HEK293 (cell line): ENCODE results near the gene PCSK6.
A peak's percentile ranks its signal among the peaks of the same experiment; 100 is the strongest.

Experiments used
- CTCF ChIA-PET: fragments of 350-600 bp; formaldehyde crosslinking; extraction: SDS; loops from one replicate; lab custom pipeline; 2021; ENCODE audit warnings: antibody characterized with exemption; lab: Yijun Ruan, JAX
- POLR2A ChIA-PET: fragments of 300-600 bp; formaldehyde crosslinking; extraction: SDS; loops from one replicate; lab custom pipeline; 2020; ENCODE audit warnings: antibody characterized with exemption, inconsistent platforms; lab: Yijun Ruan, JAX
- H3K27ac ChIP-seq: fragments of 200-500 bp; sonication (Bioruptor generic); 2 replicates; pipeline ENCODE4 v1.5.1; 2014; ENCODE audit warnings: low read depth, low read length, control low read depth, inconsistent platforms; ENCODE audit errors: extremely low read depth
- H3K36me3 ChIP-seq, 2 experiments: fragments of 200-500 bp in 1 of 2; sonication (Bioruptor generic) in 1 of 2; 1 replicate in 1 of 2; 2 replicates in 1 of 2; pipeline ENCODE4 v1.5.1; 2014 to 2017; ENCODE audit warnings: inconsistent platforms in 2 of 2, low read length in 2 of 2; ENCODE audit not compliant: control insufficient read depth in 2 of 2, insufficient read depth in 1 of 2
- H3K4me1 ChIP-seq: fragments of 200-500 bp; sonication (Bioruptor generic); 2 replicates; pipeline ENCODE4 v1.5.1; 2014; ENCODE audit warnings: mild to moderate bottlenecking, low read length, inconsistent platforms; ENCODE audit not compliant: control insufficient read depth, insufficient read depth
- H3K4me3 ChIP-seq: 2 replicates; pipeline ENCODE4 v1.5.1; 2011; ENCODE audit warnings: low read depth, mild to moderate bottlenecking, control low read depth, low read length, moderate library complexity
- H3K9me3 ChIP-seq: fragments of 200-500 bp; sonication (Bioruptor generic); 2 replicates; pipeline ENCODE4 v1.5.1; 2014; ENCODE audit warnings: low read depth, low read length, inconsistent platforms; ENCODE audit not compliant: control insufficient read depth, insufficient read depth
- GLIS1 ChIP-seq: fragments of 450-650 bp; formaldehyde crosslinking; IDR thresholded peaks from 2 replicates; pipeline ENCODE4 v1.5.1; 2016; ENCODE audit warnings: missing biosample characterization, missing genetic modification characterization
- GLIS2 ChIP-seq: fragments of 450-650 bp; formaldehyde crosslinking; IDR thresholded peaks from 2 replicates; pipeline ENCODE4 v1.5.1; 2016; ENCODE audit warnings: missing biosample characterization, missing genetic modification characterization
- HOXA7 ChIP-seq: sonication (generic); formaldehyde crosslinking; IDR thresholded peaks from 2 replicates; pipeline ENCODE4 v1.8.1; 2022; ENCODE audit warnings: missing genetic modification reagents, borderline replicate concordance
- KLF7 ChIP-seq: fragments of 450-650 bp; formaldehyde crosslinking; IDR thresholded peaks from 2 replicates; pipeline ENCODE4 v1.5.1; 2016; ENCODE audit warnings: missing biosample characterization, missing genetic modification characterization, borderline replicate concordance
- RBAK ChIP-seq: fragments of 450-650 bp; formaldehyde crosslinking; IDR thresholded peaks from 2 replicates; pipeline ENCODE4 v1.5.1; 2016; ENCODE audit warnings: missing biosample characterization, missing genetic modification characterization
- SCRT1 ChIP-seq: fragments of 450-650 bp; formaldehyde crosslinking; IDR thresholded peaks from 2 replicates; pipeline ENCODE4 v1.5.1; 2016; ENCODE audit warnings: missing biosample characterization, missing genetic modification characterization, borderline replicate concordance
- SCRT2 ChIP-seq: fragments of 450-650 bp; formaldehyde crosslinking; IDR thresholded peaks from 2 replicates; pipeline ENCODE4 v1.5.1; 2016; ENCODE audit warnings: missing biosample characterization, missing genetic modification characterization
- ZBTB17 ChIP-seq: fragments of 450-650 bp; formaldehyde crosslinking; IDR thresholded peaks from 2 replicates; pipeline ENCODE4 v1.5.1; 2016; ENCODE audit warnings: missing biosample characterization, missing genetic modification characterization
- ZBTB48 ChIP-seq: fragments of 450-650 bp; formaldehyde crosslinking; IDR thresholded peaks from 2 replicates; pipeline ENCODE4 v1.5.1; 2016; ENCODE audit warnings: missing biosample characterization, missing genetic modification characterization
- ZBTB8A ChIP-seq: fragments of 450-650 bp; formaldehyde crosslinking; IDR thresholded peaks from 2 replicates; pipeline ENCODE4 v1.5.1; 2016; ENCODE audit warnings: missing biosample characterization, missing genetic modification characterization
- ZIC2 ChIP-seq: fragments of 450-650 bp; formaldehyde crosslinking; IDR thresholded peaks from 2 replicates; pipeline ENCODE4 v1.5.1; 2016; ENCODE audit warnings: missing biosample characterization, missing genetic modification characterization
- ZNF2 ChIP-seq: fragments of 450-650 bp; formaldehyde crosslinking; IDR thresholded peaks from 2 replicates; pipeline ENCODE4 v1.5.1; 2016; ENCODE audit warnings: missing biosample characterization, missing genetic modification characterization
- ZNF423 ChIP-seq: fragments of 450-650 bp; formaldehyde crosslinking; IDR thresholded peaks from 2 replicates; pipeline ENCODE4 v1.5.1; 2016; ENCODE audit warnings: missing biosample characterization, missing genetic modification characterization
- ZNF561 ChIP-seq: fragments of 450-650 bp; IDR thresholded peaks from 2 replicates; pipeline ENCODE4 v1.5.1; 2018; ENCODE audit warnings: missing biosample characterization, missing genetic modification characterization, borderline replicate concordance
- ZNF777 ChIP-seq: fragments of 450-650 bp; formaldehyde crosslinking; IDR thresholded peaks from 2 replicates; pipeline ENCODE4 v1.5.1; 2017; ENCODE audit warnings: missing biosample characterization, missing genetic modification characterization, borderline replicate concordance
- ZSCAN30 ChIP-seq: fragments of 450-650 bp; IDR thresholded peaks from 2 replicates; pipeline ENCODE4 v1.5.1; 2018; ENCODE audit warnings: missing biosample characterization, mild to moderate bottlenecking, missing genetic modification characterization, moderate library complexity
- TF ChIP-seq, protein P1 (sequence below): fragments of 450-650 bp; formaldehyde crosslinking; IDR thresholded peaks from 2 replicates; pipeline ENCODE4 v1.5.1; 2016; ENCODE audit warnings: missing biosample characterization, missing genetic modification characterization
- TF ChIP-seq, protein P2 (sequence below): fragments of 450-650 bp; formaldehyde crosslinking; IDR thresholded peaks from 2 replicates; pipeline ENCODE4 v1.5.1; 2016; ENCODE audit warnings: missing biosample characterization, missing genetic modification characterization
- TF ChIP-seq, protein P3 (sequence below): fragments of 450-650 bp; formaldehyde crosslinking; IDR thresholded peaks from 2 replicates; pipeline ENCODE4 v1.5.1; 2016; ENCODE audit warnings: missing biosample characterization, missing genetic modification characterization
- TF ChIP-seq, protein P4 (sequence below): fragments of 450-650 bp; formaldehyde crosslinking; IDR thresholded peaks from 2 replicates; pipeline ENCODE4 v1.5.1; 2016; ENCODE audit warnings: missing biosample characterization, missing genetic modification characterization
- TF ChIP-seq, protein P5 (sequence below): fragments of 450-650 bp; formaldehyde crosslinking; IDR thresholded peaks from 2 replicates; pipeline ENCODE4 v1.5.1; 2016; ENCODE audit warnings: missing biosample characterization, missing genetic modification characterization
- TF ChIP-seq, protein P6 (sequence below): fragments of 450-650 bp; formaldehyde crosslinking; IDR thresholded peaks from 2 replicates; pipeline ENCODE4 v1.5.1; 2016; ENCODE audit warnings: missing biosample characterization, missing genetic modification characterization

The PCSK6 gene

DNA sequence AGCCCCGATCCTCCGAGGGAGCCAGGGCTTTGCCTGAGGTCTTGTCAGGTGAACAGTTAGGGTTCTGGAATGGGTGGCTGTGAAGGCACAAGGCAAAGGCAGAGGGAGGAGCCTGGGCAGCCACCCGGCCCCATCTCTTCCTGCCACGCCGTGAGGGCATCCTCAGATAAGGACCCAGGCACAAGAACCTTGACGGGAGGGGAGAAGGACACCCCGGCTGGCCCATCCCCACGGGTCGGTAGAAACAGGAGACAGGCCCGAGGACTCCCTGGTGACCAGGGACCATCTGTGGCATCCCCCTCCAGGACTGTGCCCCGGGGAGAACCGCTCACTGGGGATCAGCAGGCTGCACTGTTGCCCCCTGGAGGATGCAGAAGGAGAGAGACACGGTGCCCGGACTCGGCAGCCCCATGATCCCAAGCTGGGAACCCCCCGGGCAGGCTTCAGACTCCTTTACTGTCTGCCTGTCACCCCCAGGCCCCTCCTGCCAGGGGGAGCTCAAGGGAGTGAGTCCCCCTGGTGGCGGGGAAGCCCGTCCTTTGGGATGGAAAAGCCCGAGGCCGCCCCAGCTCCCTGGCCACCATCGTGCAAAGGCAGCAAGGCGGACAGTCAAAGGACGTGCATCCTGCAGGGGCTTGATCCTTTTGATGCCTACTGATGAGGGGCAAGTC is 12.3 kb upstream of the PCSK6 start:
- Histone ChIP-seq H3K4me3 (no peak overlapping the region), H3K4me1 (no peaks in the 10 kb centered on the region), H3K36me3 (no peaks in the 10 kb centered on the region), H3K9me3 (no peaks in the 10 kb centered on the region), H3K27ac (no peak overlapping the region)
- ChIA-PET CTCF (interaction anchor here (0.6 to 6.1 kb wide), 36 partner anchors 9 to 1044 kb away, joined by 3 to 67 read pairs (median 4); no protein-coding TSS in a partner anchor), POLR2A (no interaction called here)
- TF ChIP-seq ZNF777 (tag by site-specific recombination) (no peak), GLIS2 (tag by site-specific recombination) (peak; percentile 93), ZIC2 (peak; percentile 97), HOXA7 (CRISPR knock-in tag) (0 out of 2 replicates have a peak, but pooled peaks have one; percentile 56), RBAK (0 out of 2 replicates have a peak, but pooled peaks have one; percentile 25), ZBTB48 (tag by site-specific recombination) (peak; percentile 98), ZBTB8A (tag by site-specific recombination) (peak; percentile 40), ZBTB17 (tag by site-specific recombination) (peak; percentile 57), ZSCAN30 (tag by site-specific recombination) (0 out of 2 replicates have a peak, but pooled peaks have one; percentile 46), ZNF561 (tag by site-specific recombination) (peak; percentile 36; the same call in 1 of the 2 replicates), KLF7 (no peak), SCRT1 (tag by site-specific recombination) (peak; percentile 50; the same call in 1 of the 2 replicates), ZNF2 (0 out of 2 replicates have a peak, but pooled peaks have one; percentile 24), SCRT2 (tag by site-specific recombination) (peak; percentile 58), GLIS1 (tag by site-specific recombination) (peak; percentile 94), ZNF423 (tag by site-specific recombination) (peak; percentile 91)
- TF ChIP-seq, protein P1, sequence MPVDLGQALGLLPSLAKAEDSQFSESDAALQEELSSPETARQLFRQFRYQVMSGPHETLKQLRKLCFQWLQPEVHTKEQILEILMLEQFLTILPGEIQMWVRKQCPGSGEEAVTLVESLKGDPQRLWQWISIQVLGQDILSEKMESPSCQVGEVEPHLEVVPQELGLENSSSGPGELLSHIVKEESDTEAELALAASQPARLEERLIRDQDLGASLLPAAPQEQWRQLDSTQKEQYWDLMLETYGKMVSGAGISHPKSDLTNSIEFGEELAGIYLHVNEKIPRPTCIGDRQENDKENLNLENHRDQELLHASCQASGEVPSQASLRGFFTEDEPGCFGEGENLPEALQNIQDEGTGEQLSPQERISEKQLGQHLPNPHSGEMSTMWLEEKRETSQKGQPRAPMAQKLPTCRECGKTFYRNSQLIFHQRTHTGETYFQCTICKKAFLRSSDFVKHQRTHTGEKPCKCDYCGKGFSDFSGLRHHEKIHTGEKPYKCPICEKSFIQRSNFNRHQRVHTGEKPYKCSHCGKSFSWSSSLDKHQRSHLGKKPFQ (tag by site-specific recombination) = no peak
- TF ChIP-seq, protein P2, sequence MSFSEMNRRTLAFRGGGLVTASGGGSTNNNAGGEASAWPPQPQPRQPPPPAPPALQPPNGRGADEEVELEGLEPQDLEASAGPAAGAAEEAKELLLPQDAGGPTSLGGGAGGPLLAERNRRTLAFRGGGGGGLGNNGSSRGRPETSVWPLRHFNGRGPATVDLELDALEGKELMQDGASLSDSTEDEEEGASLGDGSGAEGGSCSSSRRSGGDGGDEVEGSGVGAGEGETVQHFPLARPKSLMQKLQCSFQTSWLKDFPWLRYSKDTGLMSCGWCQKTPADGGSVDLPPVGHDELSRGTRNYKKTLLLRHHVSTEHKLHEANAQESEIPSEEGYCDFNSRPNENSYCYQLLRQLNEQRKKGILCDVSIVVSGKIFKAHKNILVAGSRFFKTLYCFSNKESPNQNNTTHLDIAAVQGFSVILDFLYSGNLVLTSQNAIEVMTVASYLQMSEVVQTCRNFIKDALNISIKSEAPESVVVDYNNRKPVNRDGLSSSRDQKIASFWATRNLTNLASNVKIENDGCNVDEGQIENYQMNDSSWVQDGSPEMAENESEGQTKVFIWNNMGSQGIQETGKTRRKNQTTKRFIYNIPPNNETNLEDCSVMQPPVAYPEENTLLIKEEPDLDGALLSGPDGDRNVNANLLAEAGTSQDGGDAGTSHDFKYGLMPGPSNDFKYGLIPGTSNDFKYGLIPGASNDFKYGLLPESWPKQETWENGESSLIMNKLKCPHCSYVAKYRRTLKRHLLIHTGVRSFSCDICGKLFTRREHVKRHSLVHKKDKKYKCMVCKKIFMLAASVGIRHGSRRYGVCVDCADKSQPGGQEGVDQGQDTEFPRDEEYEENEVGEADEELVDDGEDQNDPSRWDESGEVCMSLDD = peak; percentile 25; the same call in 1 of the 2 replicates
- TF ChIP-seq, protein P3, sequence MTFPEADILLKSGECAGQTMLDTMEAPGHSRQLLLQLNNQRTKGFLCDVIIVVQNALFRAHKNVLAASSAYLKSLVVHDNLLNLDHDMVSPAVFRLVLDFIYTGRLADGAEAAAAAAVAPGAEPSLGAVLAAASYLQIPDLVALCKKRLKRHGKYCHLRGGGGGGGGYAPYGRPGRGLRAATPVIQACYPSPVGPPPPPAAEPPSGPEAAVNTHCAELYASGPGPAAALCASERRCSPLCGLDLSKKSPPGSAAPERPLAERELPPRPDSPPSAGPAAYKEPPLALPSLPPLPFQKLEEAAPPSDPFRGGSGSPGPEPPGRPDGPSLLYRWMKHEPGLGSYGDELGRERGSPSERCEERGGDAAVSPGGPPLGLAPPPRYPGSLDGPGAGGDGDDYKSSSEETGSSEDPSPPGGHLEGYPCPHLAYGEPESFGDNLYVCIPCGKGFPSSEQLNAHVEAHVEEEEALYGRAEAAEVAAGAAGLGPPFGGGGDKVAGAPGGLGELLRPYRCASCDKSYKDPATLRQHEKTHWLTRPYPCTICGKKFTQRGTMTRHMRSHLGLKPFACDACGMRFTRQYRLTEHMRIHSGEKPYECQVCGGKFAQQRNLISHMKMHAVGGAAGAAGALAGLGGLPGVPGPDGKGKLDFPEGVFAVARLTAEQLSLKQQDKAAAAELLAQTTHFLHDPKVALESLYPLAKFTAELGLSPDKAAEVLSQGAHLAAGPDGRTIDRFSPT = peak; percentile 56; the same call in 1 of the 2 replicates
- TF ChIP-seq, protein P4, sequence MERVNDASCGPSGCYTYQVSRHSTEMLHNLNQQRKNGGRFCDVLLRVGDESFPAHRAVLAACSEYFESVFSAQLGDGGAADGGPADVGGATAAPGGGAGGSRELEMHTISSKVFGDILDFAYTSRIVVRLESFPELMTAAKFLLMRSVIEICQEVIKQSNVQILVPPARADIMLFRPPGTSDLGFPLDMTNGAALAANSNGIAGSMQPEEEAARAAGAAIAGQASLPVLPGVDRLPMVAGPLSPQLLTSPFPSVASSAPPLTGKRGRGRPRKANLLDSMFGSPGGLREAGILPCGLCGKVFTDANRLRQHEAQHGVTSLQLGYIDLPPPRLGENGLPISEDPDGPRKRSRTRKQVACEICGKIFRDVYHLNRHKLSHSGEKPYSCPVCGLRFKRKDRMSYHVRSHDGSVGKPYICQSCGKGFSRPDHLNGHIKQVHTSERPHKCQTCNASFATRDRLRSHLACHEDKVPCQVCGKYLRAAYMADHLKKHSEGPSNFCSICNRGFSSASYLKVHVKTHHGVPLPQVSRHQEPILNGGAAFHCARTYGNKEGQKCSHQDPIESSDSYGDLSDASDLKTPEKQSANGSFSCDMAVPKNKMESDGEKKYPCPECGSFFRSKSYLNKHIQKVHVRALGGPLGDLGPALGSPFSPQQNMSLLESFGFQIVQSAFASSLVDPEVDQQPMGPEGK (tag by site-specific recombination) = peak; percentile 77
- TF ChIP-seq, protein P5, sequence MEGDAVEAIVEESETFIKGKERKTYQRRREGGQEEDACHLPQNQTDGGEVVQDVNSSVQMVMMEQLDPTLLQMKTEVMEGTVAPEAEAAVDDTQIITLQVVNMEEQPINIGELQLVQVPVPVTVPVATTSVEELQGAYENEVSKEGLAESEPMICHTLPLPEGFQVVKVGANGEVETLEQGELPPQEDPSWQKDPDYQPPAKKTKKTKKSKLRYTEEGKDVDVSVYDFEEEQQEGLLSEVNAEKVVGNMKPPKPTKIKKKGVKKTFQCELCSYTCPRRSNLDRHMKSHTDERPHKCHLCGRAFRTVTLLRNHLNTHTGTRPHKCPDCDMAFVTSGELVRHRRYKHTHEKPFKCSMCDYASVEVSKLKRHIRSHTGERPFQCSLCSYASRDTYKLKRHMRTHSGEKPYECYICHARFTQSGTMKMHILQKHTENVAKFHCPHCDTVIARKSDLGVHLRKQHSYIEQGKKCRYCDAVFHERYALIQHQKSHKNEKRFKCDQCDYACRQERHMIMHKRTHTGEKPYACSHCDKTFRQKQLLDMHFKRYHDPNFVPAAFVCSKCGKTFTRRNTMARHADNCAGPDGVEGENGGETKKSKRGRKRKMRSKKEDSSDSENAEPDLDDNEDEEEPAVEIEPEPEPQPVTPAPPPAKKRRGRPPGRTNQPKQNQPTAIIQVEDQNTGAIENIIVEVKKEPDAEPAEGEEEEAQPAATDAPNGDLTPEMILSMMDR (tag by site-specific recombination) = peak; percentile 93
- TF ChIP-seq, protein P6, sequence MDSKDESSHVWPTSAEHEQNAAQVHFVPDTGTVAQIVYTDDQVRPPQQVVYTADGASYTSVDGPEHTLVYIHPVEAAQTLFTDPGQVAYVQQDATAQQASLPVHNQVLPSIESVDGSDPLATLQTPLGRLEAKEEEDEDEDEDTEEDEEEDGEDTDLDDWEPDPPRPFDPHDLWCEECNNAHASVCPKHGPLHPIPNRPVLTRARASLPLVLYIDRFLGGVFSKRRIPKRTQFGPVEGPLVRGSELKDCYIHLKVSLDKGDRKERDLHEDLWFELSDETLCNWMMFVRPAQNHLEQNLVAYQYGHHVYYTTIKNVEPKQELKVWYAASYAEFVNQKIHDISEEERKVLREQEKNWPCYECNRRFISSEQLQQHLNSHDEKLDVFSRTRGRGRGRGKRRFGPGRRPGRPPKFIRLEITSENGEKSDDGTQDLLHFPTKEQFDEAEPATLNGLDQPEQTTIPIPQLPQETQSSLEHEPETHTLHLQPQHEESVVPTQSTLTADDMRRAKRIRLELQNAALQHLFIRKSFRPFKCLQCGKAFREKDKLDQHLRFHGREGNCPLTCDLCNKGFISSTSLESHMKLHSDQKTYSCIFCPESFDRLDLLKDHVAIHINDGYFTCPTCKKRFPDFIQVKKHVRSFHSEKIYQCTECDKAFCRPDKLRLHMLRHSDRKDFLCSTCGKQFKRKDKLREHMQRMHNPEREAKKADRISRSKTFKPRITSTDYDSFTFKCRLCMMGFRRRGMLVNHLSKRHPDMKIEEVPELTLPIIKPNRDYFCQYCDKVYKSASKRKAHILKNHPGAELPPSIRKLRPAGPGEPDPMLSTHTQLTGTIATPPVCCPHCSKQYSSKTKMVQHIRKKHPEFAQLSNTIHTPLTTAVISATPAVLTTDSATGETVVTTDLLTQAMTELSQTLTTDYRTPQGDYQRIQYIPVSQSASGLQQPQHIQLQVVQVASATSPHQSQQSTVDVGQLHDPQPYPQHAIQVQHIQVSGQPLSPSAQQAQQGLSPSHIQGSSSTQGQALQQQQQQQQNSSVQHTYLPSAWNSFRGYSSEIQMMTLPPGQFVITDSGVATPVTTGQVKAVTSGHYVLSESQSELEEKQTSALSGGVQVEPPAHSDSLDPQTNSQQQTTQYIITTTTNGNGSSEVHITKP (tag by site-specific recombination) = 0 out of 2 replicates have a peak, but pooled peaks have one; percentile 21
